ENCODE results near the gene UCKL1. TPM values are rescaled to one million over a fixed set of nuclear protein-coding genes. Genes with fewer than 3 reads are reported as not detected.

UCKL1 gene
- total RNA-seq, 1 donor from 2014 or later, result 49.7 TPM

DNA sequence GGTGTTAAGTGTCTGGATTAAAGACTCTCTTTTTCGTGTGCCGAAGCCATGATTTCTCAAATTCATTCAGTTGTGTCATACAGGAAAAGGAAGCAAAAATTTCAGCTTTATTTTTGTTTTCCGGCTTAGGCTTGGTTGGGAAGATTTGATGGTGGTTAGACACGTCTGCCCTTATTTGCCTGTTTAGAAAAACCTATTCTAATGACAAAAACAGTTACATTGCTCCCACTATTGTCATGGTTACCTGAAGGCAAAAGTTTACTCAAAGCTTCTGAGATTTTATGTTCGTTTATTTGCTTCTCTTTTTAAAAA, 60.3 kb downstream of the UCKL1 start:
- TF ChIP-seq, protein P1, sequence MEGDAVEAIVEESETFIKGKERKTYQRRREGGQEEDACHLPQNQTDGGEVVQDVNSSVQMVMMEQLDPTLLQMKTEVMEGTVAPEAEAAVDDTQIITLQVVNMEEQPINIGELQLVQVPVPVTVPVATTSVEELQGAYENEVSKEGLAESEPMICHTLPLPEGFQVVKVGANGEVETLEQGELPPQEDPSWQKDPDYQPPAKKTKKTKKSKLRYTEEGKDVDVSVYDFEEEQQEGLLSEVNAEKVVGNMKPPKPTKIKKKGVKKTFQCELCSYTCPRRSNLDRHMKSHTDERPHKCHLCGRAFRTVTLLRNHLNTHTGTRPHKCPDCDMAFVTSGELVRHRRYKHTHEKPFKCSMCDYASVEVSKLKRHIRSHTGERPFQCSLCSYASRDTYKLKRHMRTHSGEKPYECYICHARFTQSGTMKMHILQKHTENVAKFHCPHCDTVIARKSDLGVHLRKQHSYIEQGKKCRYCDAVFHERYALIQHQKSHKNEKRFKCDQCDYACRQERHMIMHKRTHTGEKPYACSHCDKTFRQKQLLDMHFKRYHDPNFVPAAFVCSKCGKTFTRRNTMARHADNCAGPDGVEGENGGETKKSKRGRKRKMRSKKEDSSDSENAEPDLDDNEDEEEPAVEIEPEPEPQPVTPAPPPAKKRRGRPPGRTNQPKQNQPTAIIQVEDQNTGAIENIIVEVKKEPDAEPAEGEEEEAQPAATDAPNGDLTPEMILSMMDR (conservative IDR thresholded peaks at IDR 0.05), result no peak
- Mint-ChIP-seq H3K4me1 (ENCODE audit: unreplicated experiment) (peaks cover 30% of the 10 kb centered on the region), H3K9me3 (no peaks in the 10 kb centered on the region), H3K27ac (peak overlapping the region; percentile 95), H3K36me3 (peaks cover 9% of the 10 kb centered on the region), H3K27me3 (no peaks in the 10 kb centered on the region), H3K4me3 (peak overlapping the region; percentile 97)
- no peak for DNase-seq (ENCODE audit: extremely low spot score, unreplicated experiment)

DNA sequence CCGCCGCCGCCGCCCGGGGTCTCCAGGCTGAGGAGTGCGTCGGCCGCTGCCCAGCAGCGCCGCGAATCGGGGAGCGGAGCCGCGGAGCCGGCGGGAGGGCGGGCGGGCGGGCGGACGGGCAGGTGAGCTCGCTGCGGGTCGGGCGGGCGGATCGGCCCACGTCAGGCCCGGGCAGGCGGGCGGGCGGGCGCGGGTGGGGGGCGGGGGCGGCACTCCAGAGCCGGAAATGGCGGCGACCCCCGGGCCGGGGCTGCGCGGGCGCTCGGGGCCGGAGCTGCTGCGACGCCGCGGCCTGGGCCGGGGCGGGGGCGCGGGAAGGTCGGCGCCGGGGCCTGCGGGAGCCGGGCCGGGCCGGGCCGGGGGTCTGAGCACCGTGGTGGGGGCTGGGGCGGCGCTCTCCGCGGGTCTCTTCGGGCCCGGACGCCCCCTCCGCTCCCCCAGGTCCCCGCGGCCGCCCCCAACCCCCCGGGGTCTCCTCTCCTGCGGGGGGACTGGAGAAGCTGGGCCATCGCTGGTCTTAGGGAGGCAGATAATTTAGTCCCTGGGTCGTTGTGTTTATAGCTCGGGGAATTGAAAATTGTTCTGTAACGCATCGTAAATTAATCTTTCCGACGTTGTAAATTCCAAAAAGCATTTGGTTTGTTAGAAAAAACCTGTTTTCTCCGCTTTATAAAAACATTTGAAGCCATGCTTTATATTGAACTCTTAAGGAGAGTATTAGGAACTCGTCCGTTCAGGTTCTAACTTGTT, 60.8 kb downstream of the UCKL1 start:
- Mint-ChIP-seq H3K27ac (peak overlapping the region; percentile 95), H3K27me3 (no peaks in the 10 kb centered on the region), H3K4me1 (ENCODE audit: unreplicated experiment) (peaks cover 30% of the 10 kb centered on the region), H3K36me3 (peaks cover 9% of the 10 kb centered on the region), H3K9me3 (no peaks in the 10 kb centered on the region), H3K4me3 (peak overlapping the region; percentile 97)
- DNase-seq (ENCODE audit: extremely low spot score, unreplicated experiment), result no peak
- TF ChIP-seq, protein P1 (conservative IDR thresholded peaks at IDR 0.05), result no peak

GRCh38 chr20:63894358-63895201, 61.6 kb downstream of the UCKL1 start, which contains the start of gene DNAJC5:
TSS of gene DNAJC5 (plus strand) at chr20:63895126. CDS start at chr20:63928346, 33,220 bp downstream.
- TF ChIP-seq, protein P1 (conservative IDR thresholded peaks at IDR 0.05), result no peak
- peaks cover 9% of the 10 kb centered on the region for H3K36me3 Mint-ChIP-seq
- H3K9me3 Mint-ChIP-seq, result no peaks in the 10 kb centered on the region
- no peaks in the 10 kb centered on the region for H3K27me3 Mint-ChIP-seq
- DNase-seq (ENCODE audit: extremely low spot score, unreplicated experiment), result peak; percentile 98
- H3K27ac Mint-ChIP-seq, result peak within 1 kb of the TSS; percentile 95
- H3K4me3 Mint-ChIP-seq, result peak within 1 kb of the TSS; percentile 97
- peaks cover 30% of the 10 kb centered on the region for H3K4me1 Mint-ChIP-seq (ENCODE audit: unreplicated experiment)

GRCh38 chr20:63893999-63894357, 62.2 kb downstream of the UCKL1 start:
- Mint-ChIP-seq H3K4me3 (peak overlapping the region; percentile 90), H3K9me3 (no peaks in the 10 kb centered on the region), H3K4me1 (ENCODE audit: unreplicated experiment) (peaks cover 27% of the 10 kb centered on the region), H3K27me3 (no peaks in the 10 kb centered on the region), H3K36me3 (peaks cover 15% of the 10 kb centered on the region), H3K27ac (peak overlapping the region; percentile 83)
- no peak for DNase-seq (ENCODE audit: extremely low spot score, unreplicated experiment)
- TF ChIP-seq, protein P1 (conservative IDR thresholded peaks at IDR 0.05), result no peak

DNA sequence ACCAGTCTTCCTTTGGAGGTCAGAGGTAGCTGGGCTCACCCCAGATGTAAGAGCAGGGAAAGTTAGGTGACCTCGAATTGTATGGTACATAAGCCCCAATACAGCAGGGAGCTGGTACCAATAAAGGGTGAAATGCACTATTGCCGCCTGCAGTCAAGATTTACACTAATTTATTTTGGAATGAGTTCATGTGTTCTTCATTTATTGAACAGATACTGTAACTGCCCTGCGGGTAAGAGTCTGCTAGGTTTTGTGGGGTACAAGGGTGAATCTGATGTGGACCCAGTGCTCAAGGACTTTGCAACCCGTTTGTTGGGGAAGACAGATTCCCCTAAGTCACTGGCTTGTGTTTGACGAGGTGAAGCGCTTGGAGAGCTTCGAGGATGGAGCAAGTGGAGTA, 63.8 kb downstream of the UCKL1 start:
- Mint-ChIP-seq H3K9me3 (no peaks in the 10 kb centered on the region), H3K4me3 (no peak overlapping the region), H3K27ac (no peak overlapping the region), H3K36me3 (peaks cover 10% of the 10 kb centered on the region), H3K27me3 (no peaks in the 10 kb centered on the region), H3K4me1 (ENCODE audit: unreplicated experiment) (peaks cover 19% of the 10 kb centered on the region)
- DNase-seq (ENCODE audit: extremely low spot score, unreplicated experiment), result no peak
- TF ChIP-seq, protein P1 (conservative IDR thresholded peaks at IDR 0.05), result no peak

Data from type B pancreatic cell (in vitro differentiated cells).